ENCODE data around the gene SIK1.
"Not testable (repeated sequence)": the region's sequence is repeated elsewhere in the genome, so short reads cannot be mapped to it uniquely, and the experiment has no call there.

DNA sequence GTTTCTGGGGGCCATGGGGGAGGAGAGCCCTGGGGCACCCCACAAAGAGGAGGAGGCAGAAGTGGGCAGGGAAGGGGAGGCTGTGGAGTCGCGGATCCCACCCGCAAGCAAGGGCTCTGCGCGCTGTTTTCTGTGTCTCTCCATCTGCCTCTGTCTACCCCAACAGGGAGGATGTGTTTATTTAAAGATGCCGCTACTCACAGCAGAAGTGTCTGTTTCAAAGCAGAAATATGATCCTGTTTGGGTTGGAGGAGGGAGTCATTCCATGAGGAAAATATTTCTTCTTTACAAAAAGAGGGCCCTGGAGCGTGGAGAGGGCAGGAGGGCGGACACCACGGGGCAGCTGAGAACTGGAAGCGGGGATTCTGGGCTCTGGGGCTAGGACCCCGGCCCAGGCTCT, 25.8 kb downstream of the SIK1 start:
- TF ChIP-seq POLR2A (IDR thresholded peaks at IDR 0.05; ENCODE audit: low read depth, low read length); POLR2AphosphoS5 (IDR thresholded peaks at IDR 0.05; ENCODE audit: low read depth, low read length); PAX5 (IDR thresholded peaks at IDR 0.05; ENCODE audit: insufficient read depth, low read length, severe bottlenecking): not testable (repeated sequence)

All from GM12891 (cell line).